Neutrophil (primary cell): ENCODE data around the gene GPC5.

ENCODE experiments used
- H3K27ac ChIP-seq: fragments of 200-600 bp; sonication (generic); 2 replicates; pipeline ENCODE4 v1.5.1; 2016; ENCODE audit warnings: mild to moderate bottlenecking, moderate library complexity
- H3K27me3 ChIP-seq: fragments of 200-600 bp; sonication (generic); 2 replicates; pipeline ENCODE4 v1.6.0; 2016; ENCODE audit warnings: mild to moderate bottlenecking
- H3K36me3 ChIP-seq: fragments of 200-600 bp; sonication (generic); 2 replicates; pipeline ENCODE4 v1.5.1; 2017
- H3K4me1 ChIP-seq, 2 experiments: fragments of 200-600 bp in 1 of 2; sonication (generic) in 1 of 2; 1 replicate in 1 of 2; 2 replicates in 1 of 2; pipeline versions ENCODE4 v1.5.1 to v1.6.1; 2013 to 2016; ENCODE audit warnings: low read depth in 1 of 2, low read length in 1 of 2, mild to moderate bottlenecking in 1 of 2, moderate library complexity in 1 of 2; ENCODE audit not compliant: control insufficient read depth in 1 of 2, insufficient read depth in 1 of 2
- H3K4me3 ChIP-seq, 2 experiments: fragments of 200-600 bp in 1 of 2; sonication (generic) in 1 of 2; 1 replicate in 1 of 2; 2 replicates in 1 of 2; pipeline ENCODE4 v1.5.1; 2013 to 2016; ENCODE audit warnings: low read depth in 1 of 2, low read length in 1 of 2, mild to moderate bottlenecking in 1 of 2, moderate library complexity in 1 of 2
- H3K9me3 ChIP-seq: fragments of 200-600 bp; sonication (generic); 2 replicates; pipeline ENCODE4 v1.5.1; 2016
- TF ChIP-seq, protein P1 (sequence below): fragments of 200-600 bp; sonication (generic); IDR thresholded peaks from 2 replicates; pipeline ENCODE4 v1.5.1; 2016; ENCODE audit warnings: antibody characterized with exemption

Gene GPC5

GRCh38 chr13:92259523-92259922, 861.1 kb downstream of the GPC5 start:
- H3K4me3 ChIP-seq, result no peak overlapping the region
- TF ChIP-seq, protein P1, sequence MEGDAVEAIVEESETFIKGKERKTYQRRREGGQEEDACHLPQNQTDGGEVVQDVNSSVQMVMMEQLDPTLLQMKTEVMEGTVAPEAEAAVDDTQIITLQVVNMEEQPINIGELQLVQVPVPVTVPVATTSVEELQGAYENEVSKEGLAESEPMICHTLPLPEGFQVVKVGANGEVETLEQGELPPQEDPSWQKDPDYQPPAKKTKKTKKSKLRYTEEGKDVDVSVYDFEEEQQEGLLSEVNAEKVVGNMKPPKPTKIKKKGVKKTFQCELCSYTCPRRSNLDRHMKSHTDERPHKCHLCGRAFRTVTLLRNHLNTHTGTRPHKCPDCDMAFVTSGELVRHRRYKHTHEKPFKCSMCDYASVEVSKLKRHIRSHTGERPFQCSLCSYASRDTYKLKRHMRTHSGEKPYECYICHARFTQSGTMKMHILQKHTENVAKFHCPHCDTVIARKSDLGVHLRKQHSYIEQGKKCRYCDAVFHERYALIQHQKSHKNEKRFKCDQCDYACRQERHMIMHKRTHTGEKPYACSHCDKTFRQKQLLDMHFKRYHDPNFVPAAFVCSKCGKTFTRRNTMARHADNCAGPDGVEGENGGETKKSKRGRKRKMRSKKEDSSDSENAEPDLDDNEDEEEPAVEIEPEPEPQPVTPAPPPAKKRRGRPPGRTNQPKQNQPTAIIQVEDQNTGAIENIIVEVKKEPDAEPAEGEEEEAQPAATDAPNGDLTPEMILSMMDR, result no peak
- no peaks in the 10 kb centered on the region for H3K4me1 ChIP-seq

GRCh38 chr13:92260363-92260762, 861.9 kb downstream of the GPC5 start:
- Histone ChIP-seq H3K9me3 (no peaks in the 10 kb centered on the region), H3K4me1 (no peaks in the 10 kb centered on the region), H3K36me3 (no peaks in the 10 kb centered on the region), H3K27ac (no peak overlapping the region), H3K4me3 (no peak overlapping the region), H3K27me3 (no peaks in the 10 kb centered on the region)
- TF ChIP-seq, protein P1, result no peak

More at GRCh38 chr13:92259523-92259922, 861.1 kb downstream of the GPC5 start:
- H3K27me3 ChIP-seq, result no peaks in the 10 kb centered on the region
- no peak overlapping the region for H3K27ac ChIP-seq
- H3K36me3 ChIP-seq, result no peaks in the 10 kb centered on the region
- no peaks in the 10 kb centered on the region for H3K9me3 ChIP-seq

- Histone ChIP-seq H3K9me3 (no peaks in the 10 kb centered on the region), H3K27ac (no peak overlapping the region), H3K36me3 (no peaks in the 10 kb centered on the region), H3K4me1 (no peaks in the 10 kb centered on the region), H3K27me3 (no peaks in the 10 kb centered on the region), H3K4me3 (no peak overlapping the region)
- TF ChIP-seq, protein P1, result no peak
Observed at GRCh38 chr13:92262100-92262788, 863.8 kb downstream of the GPC5 start.

DNA sequence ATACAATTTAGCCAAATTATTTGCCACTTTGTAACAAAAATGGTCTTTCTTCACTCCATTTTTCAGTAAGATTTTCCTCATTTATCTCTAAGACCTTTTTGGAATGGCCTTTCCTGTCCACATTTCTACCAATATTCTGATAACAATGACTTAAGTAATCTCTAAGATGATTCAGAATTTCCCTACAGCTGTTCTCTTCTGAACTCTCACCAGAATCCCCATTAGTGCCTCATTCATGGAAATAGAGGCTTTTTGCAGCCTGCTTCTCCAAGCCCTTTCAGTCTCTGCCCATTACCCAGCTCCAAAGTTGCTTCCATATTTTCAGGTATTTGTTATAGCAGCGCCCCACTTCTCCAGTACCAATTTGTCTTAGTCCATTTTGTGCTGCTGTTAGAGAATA, 867.0 kb downstream of the GPC5 start:
- Histone ChIP-seq H3K4me3 (no peak overlapping the region), H3K27ac (no peak overlapping the region), H3K27me3 (no peaks in the 10 kb centered on the region), H3K9me3 (no peaks in the 10 kb centered on the region), H3K36me3 (no peaks in the 10 kb centered on the region), H3K4me1 (no peaks in the 10 kb centered on the region)
- TF ChIP-seq, protein P1, result no peak

DNA sequence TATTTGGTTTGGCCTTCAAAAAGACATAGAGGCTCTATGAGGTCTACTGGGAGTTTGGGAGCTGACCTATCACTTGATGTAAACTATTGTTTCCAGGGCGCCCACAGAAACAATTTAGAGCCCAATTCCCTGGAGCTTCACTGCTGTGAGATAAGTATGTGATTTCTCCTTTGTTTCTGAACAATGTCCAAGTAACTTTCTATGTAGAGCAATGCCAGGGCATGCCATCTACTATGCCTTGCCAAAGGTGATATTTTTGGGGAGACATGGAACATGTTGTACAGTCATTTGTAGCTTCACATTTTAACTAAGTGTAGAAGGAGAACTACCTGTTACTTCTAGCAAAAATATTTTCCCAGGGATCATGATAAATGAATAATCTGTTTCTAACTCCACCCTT, 872.6 kb downstream of the GPC5 start:
- no peaks in the 10 kb centered on the region for H3K27me3 ChIP-seq
- no peak overlapping the region for H3K27ac ChIP-seq
- no peaks in the 10 kb centered on the region for H3K4me1 ChIP-seq
- TF ChIP-seq, protein P1, result no peak
- no peak overlapping the region for H3K4me3 ChIP-seq
- H3K36me3 ChIP-seq, result no peaks in the 10 kb centered on the region
- no peaks in the 10 kb centered on the region for H3K9me3 ChIP-seq
